SU-DHL-6 (cell line): Measurements from ENCODE around the gene SAMD11.

Experiments used
- H2AFZ ChIP-seq: fragments of 200-600 bp; sonication (generic); 2 replicates; pipeline ENCODE4 v1.6.1; 2014; ENCODE audit warnings: low read depth, mild to moderate bottlenecking, moderate library complexity, mixed read lengths, antibody characterized with exemption, low read length; ENCODE audit not compliant: severe bottlenecking
- H3F3A ChIP-seq: fragments of 200-600 bp; shearing (Covaris generic); 2 replicates; pipeline ENCODE4 v1.6.0; 2016; ENCODE audit warnings: antibody characterized with exemption, mild to moderate bottlenecking; ENCODE audit not compliant: insufficient read depth
- H3K27ac ChIP-seq: fragments of 200-600 bp; sonication (generic); 2 replicates; pipeline ENCODE4 v1.5.1; 2016; ENCODE audit warnings: low read depth, mild to moderate bottlenecking, low read length, moderate library complexity, mixed read lengths
- H3K27me3 ChIP-seq: fragments of 200-600 bp; sonication (generic), shearing (Covaris generic); 2 replicates; pipeline ENCODE4 v1.6.0; 2014; ENCODE audit warnings: mild to moderate bottlenecking, low read length
- H3K36me3 ChIP-seq: fragments of 200-600 bp; sonication (generic); 2 replicates; pipeline ENCODE4 v1.6.1; 2014; ENCODE audit warnings: mild to moderate bottlenecking, low read length, mixed read lengths
- H3K4me2 ChIP-seq: fragments of 300-600, 200-600 bp; shearing (Covaris generic), sonication (generic); 2 replicates; pipeline ENCODE4 v1.6.0; 2014; ENCODE audit warnings: low read length, low read depth, mild to moderate bottlenecking; ENCODE audit not compliant: poor library complexity, severe bottlenecking
- H3K4me3 ChIP-seq: fragments of 200-600 bp; sonication (generic); 2 replicates; pipeline ENCODE4 v1.5.1; 2014; ENCODE audit warnings: antibody characterized with exemption, low read length, mild to moderate bottlenecking, mixed read lengths; ENCODE audit not compliant: insufficient read depth, poor library complexity, severe bottlenecking
- H3K79me2 ChIP-seq: fragments of 200-600 bp; sonication (generic); 2 replicates; pipeline ENCODE4 v1.6.1; 2014; ENCODE audit warnings: mild to moderate bottlenecking, low read length, moderate library complexity; ENCODE audit not compliant: insufficient read depth
- H3K9ac ChIP-seq: fragments of 200-600 bp; sonication (generic); 2 replicates; pipeline ENCODE4 v1.7.0; 2014; ENCODE audit warnings: mild to moderate bottlenecking, low read length
- H3K9me2 ChIP-seq: fragments of 200-600 bp; sonication (generic); replicated peaks from 2 replicates; pipeline ENCODE4 v1.6.1; 2014; ENCODE audit warnings: low read length; ENCODE audit not compliant: insufficient read depth
- H3K9me3 ChIP-seq: fragments of 200-600 bp; sonication (generic); 2 replicates; pipeline ENCODE4 v1.6.1; 2014; ENCODE audit warnings: low read length, mixed read lengths; ENCODE audit not compliant: insufficient read depth
- H4K20me1 ChIP-seq: fragments of 200-600 bp; sonication (generic); 2 replicates; pipeline ENCODE4 v1.6.1; 2014; ENCODE audit warnings: low read depth, mild to moderate bottlenecking, antibody characterized with exemption, low read length, moderate library complexity, mixed read lengths
- EZH2phosphoT487 ChIP-seq: fragments of 200-600 bp; sonication (generic), shearing (Covaris generic); conservative IDR thresholded peaks from 2 replicates; pipeline ENCODE4 v1.6.1; 2018; ENCODE audit warnings: mild to moderate bottlenecking, antibody characterized with exemption, low read length, moderate library complexity, mixed read lengths
- TF ChIP-seq, protein P1 (sequence below): fragments of 200-600 bp; sonication (generic); IDR thresholded peaks from one replicate; pipeline ENCODE4 v1.5.1; 2017; ENCODE audit warnings: antibody characterized with exemption, mild to moderate bottlenecking, low read length, moderate library complexity; ENCODE audit not compliant: insufficient read depth, poor library complexity, severe bottlenecking

SAMD11 gene

DNA sequence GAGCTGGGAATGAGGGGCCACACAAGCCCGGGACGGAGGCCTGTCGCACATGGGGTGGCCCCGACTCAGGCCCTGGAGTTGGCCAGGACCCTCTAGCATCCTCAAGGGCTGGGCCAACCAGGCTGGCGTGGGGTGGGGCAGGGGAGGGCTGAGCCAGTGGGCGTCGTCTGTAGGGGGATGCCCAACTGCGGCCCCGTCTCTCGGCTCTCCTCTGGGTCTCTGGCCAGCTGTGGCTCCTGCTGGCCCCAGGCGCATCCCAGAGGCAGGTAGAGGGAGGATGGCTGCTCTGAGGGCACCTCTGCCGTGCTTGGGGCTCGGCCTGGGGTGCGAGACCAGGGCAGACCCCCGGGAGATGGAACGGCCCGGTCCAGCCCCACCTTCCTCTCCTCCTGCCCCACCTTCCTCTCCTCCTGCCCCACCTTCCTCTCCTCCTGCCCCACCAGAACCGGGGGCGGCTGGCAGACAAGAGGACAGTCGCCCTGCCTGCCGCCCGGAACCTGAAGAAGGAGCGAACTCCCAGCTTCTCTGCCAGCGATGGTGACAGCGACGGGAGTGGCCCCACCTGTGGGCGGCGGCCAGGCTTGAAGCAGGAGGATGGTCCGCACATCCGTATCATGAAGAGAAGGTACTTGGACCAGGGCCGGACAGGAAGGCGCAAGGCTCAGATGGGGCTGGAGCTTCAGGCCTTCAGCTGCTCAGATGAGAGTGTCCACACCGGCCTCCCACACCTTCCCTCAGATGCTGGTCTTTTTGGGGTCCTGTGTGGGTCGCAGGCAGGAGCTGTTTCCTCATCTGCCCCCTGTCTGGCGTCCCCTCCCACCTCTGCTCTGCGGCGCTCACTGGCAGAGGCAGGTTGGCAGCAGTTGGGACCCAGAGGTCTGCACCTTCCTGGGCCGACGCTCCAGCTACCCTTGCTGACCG, 6.2 kb downstream of the SAMD11 start:
- TF ChIP-seq, protein P1, sequence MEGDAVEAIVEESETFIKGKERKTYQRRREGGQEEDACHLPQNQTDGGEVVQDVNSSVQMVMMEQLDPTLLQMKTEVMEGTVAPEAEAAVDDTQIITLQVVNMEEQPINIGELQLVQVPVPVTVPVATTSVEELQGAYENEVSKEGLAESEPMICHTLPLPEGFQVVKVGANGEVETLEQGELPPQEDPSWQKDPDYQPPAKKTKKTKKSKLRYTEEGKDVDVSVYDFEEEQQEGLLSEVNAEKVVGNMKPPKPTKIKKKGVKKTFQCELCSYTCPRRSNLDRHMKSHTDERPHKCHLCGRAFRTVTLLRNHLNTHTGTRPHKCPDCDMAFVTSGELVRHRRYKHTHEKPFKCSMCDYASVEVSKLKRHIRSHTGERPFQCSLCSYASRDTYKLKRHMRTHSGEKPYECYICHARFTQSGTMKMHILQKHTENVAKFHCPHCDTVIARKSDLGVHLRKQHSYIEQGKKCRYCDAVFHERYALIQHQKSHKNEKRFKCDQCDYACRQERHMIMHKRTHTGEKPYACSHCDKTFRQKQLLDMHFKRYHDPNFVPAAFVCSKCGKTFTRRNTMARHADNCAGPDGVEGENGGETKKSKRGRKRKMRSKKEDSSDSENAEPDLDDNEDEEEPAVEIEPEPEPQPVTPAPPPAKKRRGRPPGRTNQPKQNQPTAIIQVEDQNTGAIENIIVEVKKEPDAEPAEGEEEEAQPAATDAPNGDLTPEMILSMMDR: no peak
- no peak for TF ChIP-seq EZH2phosphoT487
- H3K27ac ChIP-seq: no peak overlapping the region
- no peak overlapping the region for H3K4me3 ChIP-seq
- H2AFZ ChIP-seq: no peak overlapping the region
- no peaks in the 10 kb centered on the region for H3K36me3 ChIP-seq
- H3K4me2 ChIP-seq: no peak overlapping the region
- no peaks in the 10 kb centered on the region for H3F3A ChIP-seq
- H3K9me3 ChIP-seq: no peaks in the 10 kb centered on the region
- no peaks in the 10 kb centered on the region for H3K27me3 ChIP-seq
- no peak overlapping the region for H3K9ac ChIP-seq
- H3K9me2 ChIP-seq: no peaks in the 10 kb centered on the region
- H4K20me1 ChIP-seq: no peaks in the 10 kb centered on the region
- no peaks in the 10 kb centered on the region for H3K79me2 ChIP-seq

DNA sequence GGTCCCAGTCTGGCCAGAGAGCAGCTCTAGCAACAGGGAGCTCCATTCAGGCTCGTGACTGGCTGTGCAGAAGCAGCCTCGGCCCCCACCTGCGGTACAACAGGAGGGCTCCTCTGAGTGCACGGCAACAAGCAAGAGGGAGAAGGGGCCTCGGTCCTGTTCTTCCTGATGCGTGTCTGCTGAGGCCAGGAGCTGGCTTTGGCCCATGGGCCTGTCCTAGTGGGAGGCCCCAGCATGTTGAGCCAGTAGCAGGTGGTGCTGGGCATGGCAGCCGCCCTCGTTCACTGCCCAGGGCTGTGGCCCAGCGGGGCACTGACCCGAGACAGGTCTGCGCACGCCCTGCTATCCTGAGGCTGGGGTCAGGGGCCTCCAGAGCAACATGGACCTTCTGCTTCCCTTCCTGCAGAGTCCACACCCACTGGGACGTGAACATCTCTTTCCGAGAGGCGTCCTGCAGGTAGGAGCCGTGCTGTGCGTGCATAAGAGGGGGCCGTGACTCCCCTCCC, 7.0 kb downstream of the SAMD11 start:
- H3F3A ChIP-seq: no peaks in the 10 kb centered on the region
- no peaks in the 10 kb centered on the region for H3K79me2 ChIP-seq
- H4K20me1 ChIP-seq: no peaks in the 10 kb centered on the region
- H3K9ac ChIP-seq: no peak overlapping the region
- H3K4me3 ChIP-seq: no peak overlapping the region
- H3K27ac ChIP-seq: no peak overlapping the region
- no peaks in the 10 kb centered on the region for H3K36me3 ChIP-seq
- no peak overlapping the region for H3K4me2 ChIP-seq
- no peaks in the 10 kb centered on the region for H3K27me3 ChIP-seq
- no peaks in the 10 kb centered on the region for H3K9me2 ChIP-seq
- no peaks in the 10 kb centered on the region for H3K9me3 ChIP-seq
- H2AFZ ChIP-seq: no peak overlapping the region
- TF ChIP-seq, protein P1: no peak
- no peak for TF ChIP-seq EZH2phosphoT487

DNA sequence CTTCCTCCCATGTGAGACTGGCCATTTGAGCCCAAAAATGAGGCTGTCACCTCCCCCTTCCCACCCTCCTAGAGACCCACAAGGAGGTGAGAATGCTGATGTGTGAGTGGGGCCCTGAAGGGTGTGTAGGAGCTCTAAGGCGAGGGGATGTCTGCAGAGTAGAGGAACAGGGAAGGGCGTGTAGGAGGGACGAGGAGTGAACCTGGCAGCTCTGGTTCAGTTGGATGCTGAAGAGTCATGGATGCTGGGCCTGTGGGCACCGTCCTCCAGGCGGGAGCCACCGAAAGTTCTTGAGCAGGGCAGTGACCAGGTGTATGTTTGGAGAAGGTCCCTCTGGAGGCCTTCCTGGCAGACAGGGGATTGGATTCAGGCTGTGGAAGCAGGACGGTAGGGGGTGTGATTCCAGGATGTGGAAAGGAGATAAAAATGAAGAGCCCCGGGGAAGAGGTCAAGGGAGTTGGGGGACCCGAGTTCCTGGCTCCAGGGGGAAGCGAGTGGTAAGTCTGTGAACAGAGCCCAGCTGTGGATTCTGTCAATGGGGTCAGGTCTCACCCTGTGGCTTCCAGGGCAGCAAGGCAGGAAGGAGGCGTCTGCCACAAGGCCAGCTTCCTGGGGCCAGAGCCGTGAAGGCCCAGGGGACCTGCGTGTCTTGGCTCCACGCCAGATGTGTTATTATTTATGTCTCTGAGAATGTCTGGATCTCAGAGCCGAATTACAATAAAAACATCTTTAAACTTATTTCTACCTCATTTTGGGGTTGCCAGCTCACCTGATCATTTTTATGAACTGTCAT, 7.9 kb downstream of the SAMD11 start:
- Histone ChIP-seq H3K9me2 (no peaks in the 10 kb centered on the region), H3K27me3 (no peaks in the 10 kb centered on the region), H3K4me2 (no peak overlapping the region), H3K27ac (no peak overlapping the region), H3K9ac (no peak overlapping the region), H4K20me1 (no peaks in the 10 kb centered on the region), H3F3A (no peaks in the 10 kb centered on the region), H2AFZ (no peak overlapping the region), H3K9me3 (no peaks in the 10 kb centered on the region), H3K79me2 (no peaks in the 10 kb centered on the region), H3K4me3 (no peak overlapping the region), H3K36me3 (no peaks in the 10 kb centered on the region)
- TF ChIP-seq, protein P1: no peak
- TF ChIP-seq EZH2phosphoT487: no peak
